K562 (cell line): ENCODE measurements around the gene ZBTB14. TPM values are rescaled to one million over a fixed set of nuclear protein-coding genes. Genes with fewer than 3 reads are reported as not detected.
A peak's percentile ranks its signal among the peaks of the same experiment; 100 is the strongest.

ENCODE experiments used
- C11orf30 ChIP-seq: fragments of 450-650 bp; IDR thresholded peaks from 2 replicates; pipeline ENCODE4 v1.6.1; 2016; ENCODE audit warnings: low read depth, mild to moderate bottlenecking
- CHD1 ChIP-seq: fragments of 200-600 bp; sonication (generic); IDR thresholded peaks from one replicate; pipeline ENCODE4 v1.6.1; 2012; ENCODE audit warnings: mild to moderate bottlenecking, moderate library complexity, low read length, inconsistent platforms
- GTF2E2 ChIP-seq: fragments of 200-800 bp; sonication (Bioruptor generic); IDR thresholded peaks from 2 replicates; pipeline ENCODE4 v1.6.1; 2016; ENCODE audit warnings: missing genetic modification characterization, missing compliant biosample characterization
- HNRNPK ChIP-seq: fragments of 200-400 bp; formaldehyde crosslinking; IDR thresholded peaks from one replicate; pipeline ENCODE4 v1.6.1; 2018; ENCODE audit warnings: mild to moderate bottlenecking, low read depth, low read length; ENCODE audit not compliant: poor library complexity, severe bottlenecking
- IRF2 ChIP-seq: sonication (generic); formaldehyde crosslinking; IDR thresholded peaks from 2 replicates; pipeline ENCODE4 v1.8.1; 2022; ENCODE audit warnings: mild to moderate bottlenecking, missing genetic modification reagents
- KLF6 ChIP-seq: fragments of 250-450 bp; sonication (Bioruptor Pico); IDR thresholded peaks from 2 replicates; pipeline ENCODE4 v1.4.0; 2020; ENCODE audit warnings: mild to moderate bottlenecking, moderate library complexity, borderline replicate concordance
- NFXL1 ChIP-seq: fragments of 450-650 bp; formaldehyde crosslinking; IDR thresholded peaks from 2 replicates; pipeline ENCODE4 v1.4.0; 2021; ENCODE audit warnings: mild to moderate bottlenecking
- RNF2 ChIP-seq: sonication (generic); IDR thresholded peaks from 2 replicates; pipeline ENCODE4 v1.6.1; 2016
- SOX6 ChIP-seq: fragments of 450-650 bp; IDR thresholded peaks from 2 replicates; pipeline ENCODE4 v1.6.1; 2014; ENCODE audit warnings: mild to moderate bottlenecking
- polyA plus RNA-seq, 8 experiments: library from polyadenylated mRNA; depleted of rRNA in 4 of 8; stranded (reverse) in 5 of 8; unstranded in 3 of 8; fragments of >200 nt; fragmentation: Nextera tagmentation in 2 of 8; fragmentation: Illumina TruSeq in 1 of 8; extraction: Ambion mirVana in 2 of 8; extraction: Trizol in 1 of 8; gene quantifications; 2 replicates each; pipeline versions ENCODE4 v1.2.1 to v1.2.3, GENCODE V29; 2011 to 2014; ENCODE audit warnings: inconsistent platforms in 1 of 8, missing spikeins in 1 of 8
- total RNA-seq, 7 experiments: library from RNA; depleted of rRNA in 6 of 7; stranded (reverse); fragments of >200 nt in 6 of 7; fragmentation: Illumina TruSeq in 2 of 7; extraction: Trizol in 2 of 7; gene quantifications; 2 replicates each; pipeline versions ENCODE4 v1.2.1 to v1.2.3, GENCODE V29; 2011 to 2021; ENCODE audit warnings: low replicate concordance in 1 of 7
- TF ChIP-seq, protein P1 (sequence below): fragments of 450-650 bp; IDR thresholded peaks from 2 replicates; pipeline ENCODE4 v1.6.1; 2017; ENCODE audit warnings: antibody characterized with exemption, mild to moderate bottlenecking
- TF ChIP-seq, protein P2 (sequence below): fragments of 250-450 bp; sonication (Bioruptor Pico); IDR thresholded peaks from 2 replicates; pipeline ENCODE4 v1.8.0; 2021; ENCODE audit warnings: moderate library complexity, mild to moderate bottlenecking, inconsistent platforms

Gene ZBTB14
- total and polyA plus RNA-seq, 9 of the 15 experiments (the other 6 are each of a cell fraction or from before 2014, with no cell fraction given): 2.8 to 12.6 (median 9.0) TPM

- TF ChIP-seq IRF2 (CRISPR knock-in tag) (no peak), SOX6 (0 out of 2 replicates have a peak, but pooled peaks have one; percentile 4), C11orf30 (peak; percentile 56), GTF2E2 (tag) (0 out of 2 replicates have a peak, but pooled peaks have one; percentile 40), RNF2 (peak; percentile 57), KLF6 (CRISPR knock-in tag) (0 out of 2 replicates have a peak, but pooled peaks have one; percentile 24), CHD1 (peak; percentile 79), NFXL1 (CRISPR knock-in tag) (no peak), HNRNPK (no peak)
- TF ChIP-seq, protein P1, sequence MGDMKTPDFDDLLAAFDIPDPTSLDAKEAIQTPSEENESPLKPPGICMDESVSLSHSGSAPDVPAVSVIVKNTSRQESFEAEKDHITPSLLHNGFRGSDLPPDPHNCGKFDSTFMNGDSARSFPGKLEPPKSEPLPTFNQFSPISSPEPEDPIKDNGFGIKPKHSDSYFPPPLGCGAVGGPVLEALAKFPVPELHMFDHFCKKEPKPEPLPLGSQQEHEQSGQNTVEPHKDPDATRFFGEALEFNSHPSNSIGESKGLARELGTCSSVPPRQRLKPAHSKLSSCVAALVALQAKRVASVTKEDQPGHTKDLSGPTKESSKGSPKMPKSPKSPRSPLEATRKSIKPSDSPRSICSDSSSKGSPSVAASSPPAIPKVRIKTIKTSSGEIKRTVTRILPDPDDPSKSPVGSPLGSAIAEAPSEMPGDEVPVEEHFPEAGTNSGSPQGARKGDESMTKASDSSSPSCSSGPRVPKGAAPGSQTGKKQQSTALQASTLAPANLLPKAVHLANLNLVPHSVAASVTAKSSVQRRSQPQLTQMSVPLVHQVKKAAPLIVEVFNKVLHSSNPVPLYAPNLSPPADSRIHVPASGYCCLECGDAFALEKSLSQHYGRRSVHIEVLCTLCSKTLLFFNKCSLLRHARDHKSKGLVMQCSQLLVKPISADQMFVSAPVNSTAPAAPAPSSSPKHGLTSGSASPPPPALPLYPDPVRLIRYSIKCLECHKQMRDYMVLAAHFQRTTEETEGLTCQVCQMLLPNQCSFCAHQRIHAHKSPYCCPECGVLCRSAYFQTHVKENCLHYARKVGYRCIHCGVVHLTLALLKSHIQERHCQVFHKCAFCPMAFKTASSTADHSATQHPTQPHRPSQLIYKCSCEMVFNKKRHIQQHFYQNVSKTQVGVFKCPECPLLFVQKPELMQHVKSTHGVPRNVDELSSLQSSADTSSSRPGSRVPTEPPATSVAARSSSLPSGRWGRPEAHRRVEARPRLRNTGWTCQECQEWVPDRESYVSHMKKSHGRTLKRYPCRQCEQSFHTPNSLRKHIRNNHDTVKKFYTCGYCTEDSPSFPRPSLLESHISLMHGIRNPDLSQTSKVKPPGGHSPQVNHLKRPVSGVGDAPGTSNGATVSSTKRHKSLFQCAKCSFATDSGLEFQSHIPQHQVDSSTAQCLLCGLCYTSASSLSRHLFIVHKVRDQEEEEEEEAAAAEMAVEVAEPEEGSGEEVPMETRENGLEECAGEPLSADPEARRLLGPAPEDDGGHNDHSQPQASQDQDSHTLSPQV: peak; percentile 63
- TF ChIP-seq, protein P2, sequence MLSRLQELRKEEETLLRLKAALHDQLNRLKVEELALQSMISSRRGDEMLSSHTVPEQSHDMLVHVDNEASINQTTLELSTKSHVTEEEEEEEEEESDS: no peak
Observed at GRCh38 chr18:5296706-5297320, 1.3 kb upstream of the ZBTB14 start (continued).
